Measurements from ENCODE around the gene THADA.

DNA sequence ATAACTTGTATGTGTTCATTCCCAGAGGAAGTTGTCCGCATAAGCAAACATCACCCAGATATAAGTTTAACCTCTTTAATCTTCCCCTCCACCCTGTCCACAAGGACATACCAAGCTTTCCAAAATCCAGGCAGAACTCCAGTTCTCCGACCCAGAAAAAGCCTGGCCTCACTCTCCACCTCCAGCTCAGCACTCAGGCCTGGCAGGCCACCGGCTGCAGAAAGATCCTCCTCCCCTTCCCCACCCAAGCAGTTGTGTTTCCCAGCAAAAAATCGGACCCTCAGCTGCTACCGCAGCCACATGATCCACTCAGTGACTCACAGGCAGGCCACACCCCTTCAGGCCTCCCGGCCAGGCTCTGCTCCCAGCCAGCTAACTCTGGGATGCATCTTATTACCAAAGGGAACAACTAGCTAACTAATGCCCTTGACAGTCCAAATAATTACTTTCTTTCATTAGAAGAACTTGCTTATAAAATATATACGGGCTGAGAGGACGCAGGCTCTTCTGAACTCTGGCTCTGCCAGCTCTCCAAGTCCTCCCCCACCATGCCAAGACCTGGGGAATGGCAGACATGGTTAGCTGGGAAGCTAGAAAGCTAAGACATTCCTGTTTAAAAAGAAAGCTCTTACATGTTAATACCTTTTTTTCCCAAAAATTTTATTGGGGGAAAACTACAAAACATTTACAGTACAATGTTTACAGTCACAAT lies 373.9 kb downstream of the THADA start:
- TF ChIP-seq, protein P1, sequence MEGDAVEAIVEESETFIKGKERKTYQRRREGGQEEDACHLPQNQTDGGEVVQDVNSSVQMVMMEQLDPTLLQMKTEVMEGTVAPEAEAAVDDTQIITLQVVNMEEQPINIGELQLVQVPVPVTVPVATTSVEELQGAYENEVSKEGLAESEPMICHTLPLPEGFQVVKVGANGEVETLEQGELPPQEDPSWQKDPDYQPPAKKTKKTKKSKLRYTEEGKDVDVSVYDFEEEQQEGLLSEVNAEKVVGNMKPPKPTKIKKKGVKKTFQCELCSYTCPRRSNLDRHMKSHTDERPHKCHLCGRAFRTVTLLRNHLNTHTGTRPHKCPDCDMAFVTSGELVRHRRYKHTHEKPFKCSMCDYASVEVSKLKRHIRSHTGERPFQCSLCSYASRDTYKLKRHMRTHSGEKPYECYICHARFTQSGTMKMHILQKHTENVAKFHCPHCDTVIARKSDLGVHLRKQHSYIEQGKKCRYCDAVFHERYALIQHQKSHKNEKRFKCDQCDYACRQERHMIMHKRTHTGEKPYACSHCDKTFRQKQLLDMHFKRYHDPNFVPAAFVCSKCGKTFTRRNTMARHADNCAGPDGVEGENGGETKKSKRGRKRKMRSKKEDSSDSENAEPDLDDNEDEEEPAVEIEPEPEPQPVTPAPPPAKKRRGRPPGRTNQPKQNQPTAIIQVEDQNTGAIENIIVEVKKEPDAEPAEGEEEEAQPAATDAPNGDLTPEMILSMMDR (IDR thresholded peaks at IDR 0.05; ENCODE audit: low read depth, low read length): no peak
- TF ChIP-seq EZH2phosphoT487 (IDR thresholded peaks at IDR 0.05; ENCODE audit: low read depth): no peak
